NCI-H1694 (cell line): ENCODE data around the gene PDXK.

Experiments
- DNase-seq: peaks from one replicate; lab custom pipeline; 2025; lab: John Stamatoyannopoulos, UW

Gene PDXK

GRCh38 chr21:43764576-43765495 is 45.9 kb downstream of the PDXK start:
- DNase-seq, result no peak

- no peak for DNase-seq
Observed at GRCh38 chr21:43766734-43767497, 48.0 kb downstream of the PDXK start.

- no peak for DNase-seq
Observed at GRCh38 chr21:43767498-43767983, 48.6 kb downstream of the PDXK start.

- DNase-seq, result no peak
Observed at GRCh38 chr21:43767984-43768867, 49.3 kb downstream of the PDXK start.

GRCh38 chr21:43768868-43769167 is 49.9 kb downstream of the PDXK start:
- DNase-seq, result no peak

GRCh38 chr21:43769325-43769958 is 50.5 kb downstream of the PDXK start:
- DNase-seq, result no peak

GRCh38 chr21:43770066-43770655 is 51.2 kb downstream of the PDXK start:
- no peak for DNase-seq

GRCh38 chr21:43771199-43771675 is 52.3 kb downstream of the PDXK start:
- no peak for DNase-seq

GRCh38 chr21:43771698-43772424 is 52.9 kb downstream of the PDXK start:
- DNase-seq, result no peak

- DNase-seq, result no peak
Observed at GRCh38 chr21:43772425-43772821, 53.5 kb downstream of the PDXK start.

- no peak for DNase-seq
Observed at GRCh38 chr21:43774163-43774562, 55.2 kb downstream of the PDXK start.

GRCh38 chr21:43775190-43775589 is 56.3 kb downstream of the PDXK start:
- DNase-seq, result no peak

GRCh38 chr21:43775795-43776430 is 57.0 kb downstream of the PDXK start, which contains the start of gene CSTB:
TSS of gene CSTB (minus strand) at chr21:43776308. CDS start at chr21:43776269, 39 bp downstream.
- DNase-seq, result peak; percentile 60

GRCh38 chr21:43777953-43778352 is 59.0 kb downstream of the PDXK start:
- no peak for DNase-seq

- no peak for DNase-seq
Observed at GRCh38 chr21:43778469-43779335, 59.8 kb downstream of the PDXK start.

- no peak for DNase-seq
Observed at GRCh38 chr21:43779660-43780059, 60.7 kb downstream of the PDXK start.

- DNase-seq, result no peak
Observed at GRCh38 chr21:43781846-43782245, 62.9 kb downstream of the PDXK start.

- DNase-seq, result no peak
Observed at GRCh38 chr21:43782431-43783097, 63.6 kb downstream of the PDXK start.
